SK-N-SH (cell line): ENCODE measurements around the gene ZNF664. TPM values are rescaled to one million over a fixed set of nuclear protein-coding genes. Genes with fewer than 3 reads are reported as not detected.

ENCODE experiments used
- CTCF ChIA-PET: fragments of 300-600, 350-600 bp; formaldehyde crosslinking; extraction: SDS; loops from one replicate; lab custom pipeline; 2021; lab: Yijun Ruan, JAX
- POLR2A ChIA-PET: fragments of 350-600 bp; sonication (Branson Sonifier 250); formaldehyde crosslinking; extraction: SDS; loops from one replicate; lab custom pipeline; 2020; ENCODE audit warnings: antibody characterized with exemption, inconsistent platforms; lab: Yijun Ruan, JAX
- DNase-seq: peaks from one replicate; pipeline ENCODE4 v3.0.0; 2012
- H2AFZ ChIP-seq: fragments of 200-600 bp; sonication (generic); 2 replicates; pipeline ENCODE4 v1.8.1; 2016; ENCODE audit warnings: antibody characterized with exemption, mild to moderate bottlenecking, low read depth
- H3F3A ChIP-seq: fragments of 200-600 bp; sonication (generic); replicated peaks from 2 replicates; pipeline ENCODE3; 2016; ENCODE audit warnings: antibody characterized with exemption, mild to moderate bottlenecking; ENCODE audit not compliant: insufficient read depth
- H3K27ac ChIP-seq, 2 experiments: fragments of 200-500 bp in 1 of 2; fragments of 200-600 bp in 1 of 2; sonication (Bioruptor generic) in 1 of 2; sonication (generic), shearing (Covaris generic) in 1 of 2; 2 replicates each; pipeline versions ENCODE4 v1.5.1 to v1.6.1; 2014 to 2016; ENCODE audit warnings: low read depth in 2 of 2, inconsistent platforms in 1 of 2, low read length in 1 of 2, mild to moderate bottlenecking in 1 of 2, mixed read lengths in 1 of 2
- H3K27me3 ChIP-seq: fragments of 200-600 bp; sonication (generic), shearing (Covaris generic); 2 replicates; pipeline ENCODE4 v1.6.1; 2016; ENCODE audit warnings: mixed run types; ENCODE audit not compliant: insufficient read depth
- H3K36me3 ChIP-seq, 2 experiments: fragments of 200-500 bp in 1 of 2; fragments of 200-600 bp in 1 of 2; sonication (Bioruptor generic) in 1 of 2; sonication (generic) in 1 of 2; replicated peaks in 1 of 2; 2 replicates each; pipeline versions ENCODE3 to v1.5.1; 2014 to 2016; ENCODE audit warnings: low read length in 1 of 2, mild to moderate bottlenecking in 1 of 2; ENCODE audit not compliant: insufficient read depth in 2 of 2, control insufficient read depth in 1 of 2
- H3K4me1 ChIP-seq, 2 experiments: fragments of 200-500 bp in 1 of 2; fragments of 200-600 bp in 1 of 2; sonication (Bioruptor generic) in 1 of 2; sonication (generic), shearing (Covaris generic) in 1 of 2; 2 replicates each; pipeline versions ENCODE4 v1.5.1 to v1.6.1; 2014 to 2016; ENCODE audit warnings: low read depth in 1 of 2, low read length in 1 of 2, mixed run types in 1 of 2; ENCODE audit not compliant: insufficient read depth in 2 of 2, control insufficient read depth in 1 of 2
- H3K4me2 ChIP-seq: fragments of 200-600 bp; sonication (generic), shearing (Covaris generic); 2 replicates; pipeline ENCODE4 v1.6.1; 2017; ENCODE audit warnings: mixed run types
- H3K4me3 ChIP-seq, 2 experiments: fragments of 200-500 bp in 1 of 2; fragments of 200-600 bp in 1 of 2; sonication (Bioruptor generic) in 1 of 2; sonication (generic), shearing (Covaris generic) in 1 of 2; 2 replicates each; pipeline versions ENCODE4 v1.5.1 to v1.8.1; 2014 to 2016; ENCODE audit warnings: low read depth in 2 of 2, inconsistent platforms in 1 of 2, low read length in 1 of 2, mild to moderate bottlenecking in 1 of 2, mixed read lengths in 1 of 2, moderate library complexity in 1 of 2
- H3K79me2 ChIP-seq: fragments of 200-600 bp; sonication (generic); 2 replicates; pipeline ENCODE4 v1.8.1; 2017; ENCODE audit warnings: mild to moderate bottlenecking; ENCODE audit not compliant: insufficient read depth
- H3K9ac ChIP-seq: fragments of 200-600 bp; sonication (generic); 2 replicates; pipeline ENCODE4 v1.6.1; 2017; ENCODE audit warnings: mixed run types
- H3K9me2 ChIP-seq: fragments of 200-600 bp; sonication (generic); 2 replicates; pipeline ENCODE4 v1.6.1; 2017; ENCODE audit warnings: mixed run types
- H3K9me3 ChIP-seq: fragments of 200-600 bp; sonication (generic); 2 replicates; pipeline ENCODE4 v1.6.1; 2017; ENCODE audit warnings: mixed run types, mild to moderate bottlenecking, moderate library complexity
- H4K20me1 ChIP-seq: fragments of 200-600 bp; sonication (generic); 2 replicates; pipeline ENCODE4 v1.6.1; 2017; ENCODE audit warnings: mild to moderate bottlenecking, mixed run types; ENCODE audit not compliant: insufficient read depth
- CTCF ChIP-seq: fragments of 200-600 bp; sonication (generic); IDR thresholded peaks from 2 replicates; pipeline ENCODE4 v1.6.1; 2017; ENCODE audit warnings: antibody characterized with exemption, mild to moderate bottlenecking, moderate library complexity
- EZH2phosphoT487 ChIP-seq: fragments of 200-600 bp; sonication (generic); IDR thresholded peaks from 2 replicates; pipeline ENCODE4 v1.6.1; 2017; ENCODE audit warnings: low read depth, mixed run types, mild to moderate bottlenecking, antibody characterized with exemption, moderate library complexity, borderline replicate concordance
- FOXM1 ChIP-seq: IDR thresholded peaks from 2 replicates; pipeline ENCODE4 v1.4.0; 2012; ENCODE audit warnings: low read depth, mild to moderate bottlenecking
- MAX ChIP-seq: IDR thresholded peaks from 2 replicates; pipeline ENCODE4 v1.4.0; 2012; ENCODE audit warnings: low read depth
- MEF2A ChIP-seq: IDR thresholded peaks from 2 replicates; pipeline ENCODE4 v1.4.0; 2012; ENCODE audit warnings: low read depth, borderline replicate concordance
- MXI1 ChIP-seq: IDR thresholded peaks from 2 replicates; pipeline ENCODE4 v1.6.1; 2012; ENCODE audit warnings: mild to moderate bottlenecking, low read depth, low read length, improper control_type of control experiment
- NFIC ChIP-seq: IDR thresholded peaks from 2 replicates; pipeline ENCODE4 v1.4.0; 2012; ENCODE audit warnings: borderline replicate concordance
- RXRA ChIP-seq: IDR thresholded peaks from 2 replicates; pipeline ENCODE4 v1.4.0; 2012; ENCODE audit warnings: low read depth, mild to moderate bottlenecking, borderline replicate concordance
- SMC3 ChIP-seq: IDR thresholded peaks from 2 replicates; pipeline ENCODE4 v1.6.1; 2012; ENCODE audit warnings: low read depth, low read length, improper control_type of control experiment
- TAF1 ChIP-seq: IDR thresholded peaks from 2 replicates; pipeline ENCODE4 v1.6.1; 2012; ENCODE audit warnings: low read depth, mild to moderate bottlenecking, low read length, moderate library complexity, borderline replicate concordance
- TCF12 ChIP-seq: IDR thresholded peaks from 2 replicates; pipeline ENCODE4 v1.4.0; 2012
- WGBS: methylation state at CpG from one replicate; pipeline ENCODE4 v1.1.6; 2017; ENCODE audit warnings: low lambda C conversion rate; 5-methylcytosine and 5-hydroxymethylcytosine counted together
- polyA plus RNA-seq, 3 experiments: library from polyadenylated mRNA; depleted of rRNA; stranded (reverse); fragments of >200 nt; gene quantifications; 2 replicates each; pipeline ENCODE4 v1.2.3, GENCODE V29; 2012
- TF ChIP-seq, protein P1 (sequence below): IDR thresholded peaks from 2 replicates; pipeline ENCODE4; 2012

The ZNF664 gene
- polyA plus RNA-seq, 1 of the 3 experiments (the other 2 are of a cell fraction): 34.9 TPM

GRCh38 chr12:123995023-123995748 is 22.2 kb downstream of the ZNF664 start:
- no peak overlapping the region for H3K27ac ChIP-seq

DNA sequence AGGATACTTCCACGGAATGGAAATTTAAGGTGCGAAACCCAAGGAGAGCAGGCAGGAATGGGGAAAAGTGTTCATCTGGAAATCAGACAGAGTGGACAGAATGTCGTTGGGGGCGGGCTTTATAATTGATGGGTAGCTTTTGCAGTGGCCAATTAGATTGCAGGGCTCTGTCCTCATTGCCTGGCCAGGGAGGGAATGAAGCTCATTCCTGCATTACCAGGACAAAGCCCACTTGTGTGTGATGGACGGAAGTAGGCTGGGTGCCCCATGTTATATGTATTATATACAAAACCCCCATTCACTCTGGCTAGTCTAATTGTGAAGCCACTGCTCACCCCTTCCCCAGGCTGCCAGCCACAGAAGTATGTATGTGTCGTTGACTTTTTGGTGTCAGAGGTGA is 23.6 kb downstream of the ZNF664 start:
- H3K4me1 ChIP-seq: peaks cover 15 to 25% of the 10 kb centered on the region in 2 experiments; a peak in 2 of 4 replicates
- H3F3A ChIP-seq: no peaks in the 10 kb centered on the region
- POLR2A ChIA-PET: interaction anchor here (0.6 to 1.0 kb wide), 2 partner anchors 24 to 918 kb away, joined by 3 to 4 read pairs; partner anchors contain the start of genes CCDC92, UBC and ZNF664
- no peak for DNase-seq
- WGBS: 98% methylated on average over 6 of the region's 6 CpGs
- no peak overlapping the region for H3K27ac ChIP-seq
- H4K20me1 ChIP-seq: 0 out of 2 replicates have a peak, but pooled peaks cover 9% of the 10 kb centered on the region
- no peak overlapping the region for H2AFZ ChIP-seq
- peaks cover 30% of the 10 kb centered on the region; the same call in 1 of the 2 replicates for H3K79me2 ChIP-seq
- H3K9me2 ChIP-seq: no peaks in the 10 kb centered on the region
- no peaks in the 10 kb centered on the region for H3K27me3 ChIP-seq
- H3K9me3 ChIP-seq: no peaks in the 10 kb centered on the region
- CTCF ChIA-PET: interaction anchor here (1.1 to 4.8 kb wide), 5 partner anchors 9 to 36 kb away, joined by 3 to 24 read pairs (median 6); no protein-coding TSS in a partner anchor
- peaks cover 21 to 75% of the 10 kb centered on the region in 2 experiments for H3K36me3 ChIP-seq
- H3K9ac ChIP-seq: no peak overlapping the region
- TF ChIP-seq SMC3 (no peak), EZH2phosphoT487 (no peak), NFIC (no peak), MXI1 (no peak), CTCF (no peak), RXRA (no peak), MEF2A (no peak), TCF12 (no peak)
- H3K4me3 ChIP-seq: no peak overlapping the region
- H3K4me2 ChIP-seq: no peak overlapping the region

More at GRCh38 chr12:123995023-123995748, 22.2 kb downstream of the ZNF664 start:
- H3K9me2 ChIP-seq: no peaks in the 10 kb centered on the region
- CTCF ChIA-PET: interaction anchor here (0.8 to 4.8 kb wide), 6 partner anchors 8 to 90 kb away, joined by 3 to 24 read pairs (median 4); no protein-coding TSS in a partner anchor
- H3K27me3 ChIP-seq: no peaks in the 10 kb centered on the region
- H3K4me2 ChIP-seq: no peak overlapping the region; the same call in 1 of the 2 replicates
- TF ChIP-seq MAX (no peak), FOXM1 (no peak), MEF2A (no peak), NFIC (no peak; the same call in 1 of the 2 replicates), TAF1 (no peak), SMC3 (no peak)
- TF ChIP-seq, protein P1, sequence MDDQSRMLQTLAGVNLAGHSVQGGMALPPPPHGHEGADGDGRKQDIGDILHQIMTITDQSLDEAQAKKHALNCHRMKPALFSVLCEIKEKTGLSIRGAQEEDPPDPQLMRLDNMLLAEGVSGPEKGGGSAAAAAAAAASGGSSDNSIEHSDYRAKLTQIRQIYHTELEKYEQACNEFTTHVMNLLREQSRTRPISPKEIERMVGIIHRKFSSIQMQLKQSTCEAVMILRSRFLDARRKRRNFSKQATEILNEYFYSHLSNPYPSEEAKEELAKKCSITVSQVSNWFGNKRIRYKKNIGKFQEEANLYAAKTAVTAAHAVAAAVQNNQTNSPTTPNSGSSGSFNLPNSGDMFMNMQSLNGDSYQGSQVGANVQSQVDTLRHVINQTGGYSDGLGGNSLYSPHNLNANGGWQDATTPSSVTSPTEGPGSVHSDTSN: no peak
- TF ChIP-seq, all 33 proteins: peak for 0
- DNase-seq: no peak
- Histone ChIP-seq H4K20me1 (0 out of 2 replicates have a peak, but pooled peaks cover 9% of the 10 kb centered on the region), H3K36me3 (peaks cover 30 to 77% of the 10 kb centered on the region in 2 experiments), H2AFZ (no peak overlapping the region), H3K9me3 (no peaks in the 10 kb centered on the region), H3K4me1 (peaks cover 15 to 25% of the 10 kb centered on the region in 2 experiments; a peak in 2 of 4 replicates), H3F3A (no peaks in the 10 kb centered on the region), H3K9ac (no peak overlapping the region), H3K4me3 (no peak overlapping the region), H3K79me2 (peaks cover 26% of the 10 kb centered on the region; the same call in 1 of the 2 replicates)
- POLR2A ChIA-PET: interaction anchor here (0.6 kb wide), 1 partner anchor 73 kb away, joined by 3 read pairs; no protein-coding TSS in a partner anchor
- WGBS: 85% methylated on average over 7 of the region's 7 CpGs
